Activated CD4-positive, alpha-beta memory T cell treated with anti-CD3 and anti-CD28 coated beads for 36 hours (primary cell): Measurements from ENCODE around the gene XPO5. TPM values are rescaled to one million over a fixed set of nuclear protein-coding genes. Genes with fewer than 3 reads are reported as not detected.
A peak's percentile ranks its signal among the peaks of the same experiment; 100 is the strongest.

Experiments
- CTCF ChIA-PET: fragments of 350-600 bp; sonication (Branson Sonifier 250); formaldehyde crosslinking; loops from one replicate; lab custom pipeline; 2021; ENCODE audit warnings: antibody characterized with exemption, inconsistent platforms; lab: Charles Lee
- POLR2A ChIA-PET: fragments of 350-600 bp; sonication (Branson Sonifier 250); formaldehyde crosslinking; loops from one replicate; lab custom pipeline; 2021; ENCODE audit warnings: antibody characterized with exemption; lab: Charles Lee
- DNase-seq: peaks from one replicate; pipeline ENCODE4 v3.0.0-alpha.2; 2020
- H3K27ac Mint-ChIP-seq: one replicate; pipeline ENCODE4 v1.8.0; 2021; ENCODE audit warnings: mixed read lengths
- H3K27me3 Mint-ChIP-seq: one replicate; pipeline ENCODE4 v1.8.0; 2021; ENCODE audit warnings: mixed read lengths
- H3K36me3 Mint-ChIP-seq: one replicate; pipeline ENCODE4 v1.8.0; 2021; ENCODE audit warnings: mixed read lengths
- H3K4me1 Mint-ChIP-seq: one replicate; pipeline ENCODE4 v1.8.0; 2021; ENCODE audit warnings: low read depth, mixed read lengths
- H3K4me3 Mint-ChIP-seq: one replicate; pipeline ENCODE4 v1.8.0; 2021; ENCODE audit warnings: mild to moderate bottlenecking, mixed read lengths
- H3K9me3 Mint-ChIP-seq: one replicate; pipeline ENCODE4 v1.8.0; 2021; ENCODE audit warnings: mixed read lengths
- intact Hi-C: fragments of 100-400 bp; cut with micrococcal nuclease; formaldehyde crosslinking; loops from one replicate; pipeline ENCODE4 v1.15.1; 2023
- total RNA-seq, 2 experiments: library from RNA; stranded (reverse); gene quantifications; one replicate each; pipeline ENCODE4 v1.2.3, GENCODE V29; 2021

XPO5 gene
- total RNA-seq, 2 experiments from 2014 or later = 83.7 to 97.9 TPM

- ChIA-PET CTCF (interaction anchor here (1.2 to 1.8 kb wide), 2 partner anchors 25 to 218 kb away, joined by 3 to 7 read pairs; no protein-coding TSS in a partner anchor), POLR2A (no interaction called here)
- no peak overlapping the region for H3K4me3 Mint-ChIP-seq
- peak; percentile 43 for DNase-seq
- H3K4me1 Mint-ChIP-seq = peaks cover 53% of the 10 kb centered on the region
- intact Hi-C loops = no loop called here
- peaks cover 2% of the 10 kb centered on the region for H3K36me3 Mint-ChIP-seq
- H3K9me3 Mint-ChIP-seq = no peaks in the 10 kb centered on the region
- no peaks in the 10 kb centered on the region for H3K27me3 Mint-ChIP-seq
- no peak overlapping the region for H3K27ac Mint-ChIP-seq
Measured at GRCh38 chr6:43481075-43481474, 94.8 kb downstream of the XPO5 start.

- Mint-ChIP-seq H3K27me3 (no peaks in the 10 kb centered on the region), H3K4me1 (peaks cover 48% of the 10 kb centered on the region), H3K9me3 (no peaks in the 10 kb centered on the region), H3K36me3 (peaks cover 2% of the 10 kb centered on the region), H3K4me3 (peak overlapping the region; percentile 92), H3K27ac (peak overlapping the region; percentile 87)
- DNase-seq = peak; percentile 22
- CTCF ChIA-PET = interaction anchor here (1.2 to 2.2 kb wide), 3 partner anchors 18 to 249 kb away, joined by 3 to 7 read pairs (median 4); partner anchors contain the start of gene DNPH1
- POLR2A ChIA-PET = interaction anchor here (0.6 to 1.1 kb wide), 8 partner anchors 9 to 486 kb away, joined by 3 to 5 read pairs (median 3); partner anchors contain the start of genes DLK2, GTPBP2 and MAD2L1BP
- intact Hi-C loops = loop anchor here (5.0 kb wide), 1 partner anchor 96 kb away; no protein-coding TSS in a partner anchor
Measured at GRCh38 chr6:43478008-43478372, 97.8 kb downstream of the XPO5 start.

- Mint-ChIP-seq H3K4me3 (peak within 1 kb of the TSS; percentile 92), H3K27me3 (no peaks in the 10 kb centered on the region), H3K27ac (peak within 1 kb of the TSS; percentile 87), H3K9me3 (no peaks in the 10 kb centered on the region), H3K4me1 (peaks cover 48% of the 10 kb centered on the region), H3K36me3 (peaks cover 2% of the 10 kb centered on the region)
- ChIA-PET CTCF (interaction anchor here (1.0 to 2.2 kb wide), 4 partner anchors 19 to 249 kb away, joined by 3 to 7 read pairs (median 4); partner anchors contain the start of genes DLK2 and DNPH1), POLR2A (interaction anchor here (0.6 to 1.1 kb wide), 9 partner anchors 10 to 485 kb away, joined by 3 to 6 read pairs (median 3); partner anchors contain the start of genes DLK2, GTPBP2 and MAD2L1BP)
- intact Hi-C loops = loop anchor here (1.0 to 5.0 kb wide), 6 partner anchors 23 to 303 kb away; partner anchors contain the start of genes DLK2, POLR1C, YIPF3 and ZNF318
- peak; percentile 98 for DNase-seq
Measured at GRCh38 chr6:43477235-43478007, 98.4 kb downstream of the XPO5 start, which contains the start of gene TJAP1. TSS of gene TJAP1 (plus strand) at chr6:43477570. CDS start at chr6:43499002, 21,432 bp downstream.

- H3K27ac Mint-ChIP-seq = peak overlapping the region; percentile 87
- peak overlapping the region; percentile 92 for H3K4me3 Mint-ChIP-seq
- CTCF ChIA-PET = interaction anchor here (1.0 to 2.2 kb wide), 3 partner anchors 21 to 248 kb away, joined by 3 to 7 read pairs (median 3); partner anchors contain the start of genes DLK2 and DNPH1
- DNase-seq = no peak
- POLR2A ChIA-PET = interaction anchor here (0.6 to 1.0 kb wide), 2 partner anchors 43 to 252 kb away, joined by 3 to 6 read pairs; no protein-coding TSS in a partner anchor
- H3K4me1 Mint-ChIP-seq = peaks cover 42% of the 10 kb centered on the region
- intact Hi-C loops = loop anchor here (1.0 to 5.0 kb wide), 6 partner anchors 22 to 302 kb away; partner anchors contain the start of genes DLK2, POLR1C, YIPF3 and ZNF318
- H3K9me3 Mint-ChIP-seq = no peaks in the 10 kb centered on the region
- no peaks in the 10 kb centered on the region for H3K27me3 Mint-ChIP-seq
- H3K36me3 Mint-ChIP-seq = peaks cover under 1% of the 10 kb centered on the region
Measured at GRCh38 chr6:43476746-43477145, 99.1 kb downstream of the XPO5 start.

- no peaks in the 10 kb centered on the region for H3K9me3 Mint-ChIP-seq
- DNase-seq = no peak
- peaks cover 33% of the 10 kb centered on the region for H3K4me1 Mint-ChIP-seq
- no peaks in the 10 kb centered on the region for H3K27me3 Mint-ChIP-seq
- no peak overlapping the region for H3K27ac Mint-ChIP-seq
- no peak overlapping the region for H3K4me3 Mint-ChIP-seq
- H3K36me3 Mint-ChIP-seq = no peaks in the 10 kb centered on the region
- CTCF ChIA-PET = no interaction called here
- POLR2A ChIA-PET = no interaction called here
- intact Hi-C loops = loop anchor here (5.0 kb wide), 1 partner anchor 93 kb away; no protein-coding TSS in a partner anchor
Measured at GRCh38 chr6:43475516-43475915, 100.3 kb downstream of the XPO5 start.

GRCh38 chr6:43472515-43472914, 103.3 kb downstream of the XPO5 start:
- DNase-seq = no peak
- no peaks in the 10 kb centered on the region for H3K9me3 Mint-ChIP-seq
- POLR2A ChIA-PET = no interaction called here
- CTCF ChIA-PET = no interaction called here
- H3K4me1 Mint-ChIP-seq = peaks cover 10% of the 10 kb centered on the region
- no peaks in the 10 kb centered on the region for H3K36me3 Mint-ChIP-seq
- peaks cover 11% of the 10 kb centered on the region for H3K27me3 Mint-ChIP-seq
- H3K27ac Mint-ChIP-seq = no peak overlapping the region
- H3K4me3 Mint-ChIP-seq = no peak overlapping the region
- intact Hi-C loops = no loop called here

Other genes starting within 250 kb of the XPO5 start
- gene ZNF318, start 206.4 kb downstream of the XPO5 start, total RNA-seq = 10 to 100 TPM; 12.1 to 12.7 TPM
- 10 to 100 TPM; 27.2 to 31.9 TPM for gene ABCC10, start 148.5 kb downstream of the XPO5 start, total RNA-seq
- 1 to 10 TPM; 1.6 TPM for gene DLK2, start 120.5 kb downstream of the XPO5 start, total RNA-seq
- 10 to 100 TPM; 30.5 to 36.2 TPM for gene TJAP1, start 98.5 kb downstream of the XPO5 start, total RNA-seq
- gene LRRC73, start 65.7 kb downstream of the XPO5 start, total RNA-seq = under 1 TPM in 1 of 2 experiments, not detected in 1; 0.12 TPM
- gene YIPF3, start 59.1 kb downstream of the XPO5 start, total RNA-seq = 10 to 100 TPM; 38.3 to 39.3 TPM
- 10 to 100 TPM; 46.8 to 49.5 TPM for gene POLR1C, start 58.9 kb downstream of the XPO5 start, total RNA-seq
- 10 to 100 TPM; 52.1 to 52.5 TPM for gene POLH, start 147 bp upstream of the XPO5 start, total RNA-seq
- 10 to 100 TPM; 72.6 to 72.8 TPM for gene GTPBP2, start 53.2 kb upstream of the XPO5 start, total RNA-seq
- gene MAD2L1BP, start 59.8 kb upstream of the XPO5 start, total RNA-seq = 10 to 100 TPM; 29.1 to 31.6 TPM
- gene RSPH9, start 69.0 kb upstream of the XPO5 start, total RNA-seq = not detected
- 10 to 100 TPM; 46.9 to 50.5 TPM for gene MRPS18A, start 111.8 kb upstream of the XPO5 start, total RNA-seq
- gene VEGFA, start 194.2 kb upstream of the XPO5 start, total RNA-seq = 10 to 100 TPM; 28.9 to 35.1 TPM